ENCODE measurements around the gene HOXA4. TPM values are rescaled to one million over a fixed set of nuclear protein-coding genes. Genes with fewer than 3 reads are reported as not detected.

Gene HOXA4
- total RNA-seq, 1 experiment from 2014 or later, result 4.8 TPM

- Histone ChIP-seq H3K36me3 (ENCODE audit: control insufficient read depth, insufficient read depth, low read length) (no peaks in the 10 kb centered on the region), H3K9me3 (no peaks in the 10 kb centered on the region), H3K4me3 (ENCODE audit: low read depth, low read length) (peak overlapping the region; percentile 66), H3K4me1 (peaks cover 7% of the 10 kb centered on the region), H3K27me3 (replicated peaks; ENCODE audit: control insufficient read depth, insufficient read depth, low read length) (no peaks in the 10 kb centered on the region)
- no peaks in the 10 kb centered on the region for H3K9me3 Mint-ChIP-seq (ENCODE audit: unreplicated experiment)
- no peak for DNase-seq
- ChIA-PET CTCF (no interaction called here), POLR2A (no interaction called here)
- no TSS peak for BruUV-seq (replicated peaks)
- H3K27ac Mint-ChIP-seq (ENCODE audit: unreplicated experiment), result no peak overlapping the region
- intact Hi-C loops (cut with micrococcal nuclease; ENCODE audit: unreplicated experiment), result loop anchor here (5.0 to 10.0 kb wide), 2 partner anchors 302 to 959 kb away; partner anchors contain the start of genes CBX3, HNRNPA2B1 and SKAP2
- no peak for TF ChIP-seq CTCF (IDR thresholded peaks at IDR 0.05; ENCODE audit: insufficient read depth in 1 of 2, low read depth in 1 of 2, low read length in 1 of 2, severe bottlenecking in 1 of 2, unreplicated experiment in 1 of 2)
- peak overlapping the region; percentile 78 for H3K4me3 Mint-ChIP-seq (ENCODE audit: unreplicated experiment)
- peaks cover 14% of the 10 kb centered on the region for H3K4me1 Mint-ChIP-seq (ENCODE audit: low read depth, unreplicated experiment)
- peaks cover 11% of the 10 kb centered on the region for H3K36me3 Mint-ChIP-seq (ENCODE audit: insufficient read depth, unreplicated experiment)
- no peaks in the 10 kb centered on the region for H3K27me3 Mint-ChIP-seq (ENCODE audit: insufficient read depth, unreplicated experiment)
Measured at GRCh38 chr7:27164045-27164366, 33.4 kb upstream of the HOXA4 start.

GRCh38 chr7:27163288-27164044 is 32.9 kb upstream of the HOXA4 start:
- POLR2A ChIA-PET, result no interaction called here
- BruUV-seq (replicated peaks), result no TSS peak
- no peak overlapping the region for H3K27ac Mint-ChIP-seq (ENCODE audit: unreplicated experiment)
- peaks cover 14% of the 10 kb centered on the region for H3K4me1 Mint-ChIP-seq (ENCODE audit: low read depth, unreplicated experiment)
- Histone ChIP-seq H3K4me1 (peaks cover 7% of the 10 kb centered on the region), H3K4me3 (ENCODE audit: low read depth, low read length) (no peak overlapping the region), H3K36me3 (ENCODE audit: control insufficient read depth, insufficient read depth, low read length) (no peaks in the 10 kb centered on the region), H3K27me3 (replicated peaks; ENCODE audit: control insufficient read depth, insufficient read depth, low read length) (no peaks in the 10 kb centered on the region), H3K9me3 (no peaks in the 10 kb centered on the region)
- H3K27me3 Mint-ChIP-seq (ENCODE audit: insufficient read depth, unreplicated experiment), result no peaks in the 10 kb centered on the region
- TF ChIP-seq CTCF (IDR thresholded peaks at IDR 0.05; ENCODE audit: insufficient read depth in 1 of 2, low read depth in 1 of 2, low read length in 1 of 2, severe bottlenecking in 1 of 2, unreplicated experiment in 1 of 2), result no peak
- no peak for DNase-seq
- H3K9me3 Mint-ChIP-seq (ENCODE audit: unreplicated experiment), result no peaks in the 10 kb centered on the region
- H3K36me3 Mint-ChIP-seq (ENCODE audit: insufficient read depth, unreplicated experiment), result peaks cover 6% of the 10 kb centered on the region
- peak overlapping the region; percentile 78 for H3K4me3 Mint-ChIP-seq (ENCODE audit: unreplicated experiment)
- intact Hi-C loops (cut with micrococcal nuclease; ENCODE audit: unreplicated experiment), result loop anchor here (5.0 to 10.0 kb wide), 2 partner anchors 301 to 959 kb away; partner anchors contain the start of genes CBX3, HNRNPA2B1 and SKAP2
- CTCF ChIA-PET, result no interaction called here

GRCh38 chr7:27162561-27163287 is 32.2 kb upstream of the HOXA4 start:
- Mint-ChIP-seq H3K27ac (ENCODE audit: unreplicated experiment) (no peak overlapping the region), H3K4me1 (ENCODE audit: low read depth, unreplicated experiment) (peaks cover 14% of the 10 kb centered on the region), H3K4me3 (ENCODE audit: unreplicated experiment) (no peak overlapping the region), H3K9me3 (ENCODE audit: unreplicated experiment) (no peaks in the 10 kb centered on the region), H3K27me3 (ENCODE audit: insufficient read depth, unreplicated experiment) (no peaks in the 10 kb centered on the region), H3K36me3 (ENCODE audit: insufficient read depth, unreplicated experiment) (peaks cover 5% of the 10 kb centered on the region)
- ChIA-PET CTCF (interaction anchor here (2.4 to 2.8 kb wide), 2 partner anchors 13 to 793 kb away, joined by 40 to 51 read pairs; no protein-coding TSS in a partner anchor), POLR2A (no interaction called here)
- intact Hi-C loops (cut with micrococcal nuclease; ENCODE audit: unreplicated experiment), result loop anchor here (5.0 to 10.0 kb wide), 2 partner anchors 300 to 958 kb away; partner anchors contain the start of genes CBX3, HNRNPA2B1 and SKAP2
- DNase-seq, result no peak
- no peak for TF ChIP-seq CTCF (IDR thresholded peaks at IDR 0.05; ENCODE audit: insufficient read depth in 1 of 2, low read depth in 1 of 2, low read length in 1 of 2, severe bottlenecking in 1 of 2, unreplicated experiment in 1 of 2)
- peaks cover 7% of the 10 kb centered on the region for H3K4me1 ChIP-seq
- H3K9me3 ChIP-seq, result no peaks in the 10 kb centered on the region
- H3K36me3 ChIP-seq (ENCODE audit: control insufficient read depth, insufficient read depth, low read length), result no peaks in the 10 kb centered on the region
- TSS peak; percentile 30 for BruUV-seq (replicated peaks)
- no peaks in the 10 kb centered on the region for H3K27me3 ChIP-seq (replicated peaks; ENCODE audit: control insufficient read depth, insufficient read depth, low read length)
- H3K4me3 ChIP-seq (ENCODE audit: low read depth, low read length), result no peak overlapping the region

Measured in Caco-2 (cell line).